Gastrocnemius medialis (tissue), 4 donors: Measurements from ENCODE around the gene MLIP.

Experiments used
- CTCF ChIP-seq, 5 experiments: fragments of 450-650 bp in 3 of 5; fragments of 200-600 bp in 2 of 5; sonication (generic) in 2 of 5; IDR thresholded peaks in 4 of 5; conservative IDR thresholded peaks in 1 of 5; 1 replicate in 4 of 5; 2 replicates in 1 of 5; pipeline ENCODE4 v1.5.1; 2016 to 2019; ENCODE audit warnings: antibody characterized with exemption in 5 of 5, mild to moderate bottlenecking in 3 of 5, moderate library complexity in 3 of 5
- POLR2A ChIP-seq, 2 donors: fragments of 450-650 bp; IDR thresholded peaks; one replicate each; pipeline ENCODE4 v1.6.1; 2017; ENCODE audit warnings: antibody characterized with exemption in 2 of 2, mild to moderate bottlenecking in 2 of 2, moderate library complexity in 2 of 2

- TF ChIP-seq CTCF (IDR thresholded peaks at IDR 0.05 in 4 of 5, conservative IDR thresholded peaks at IDR 0.05 in 1 of 5) = no peak
- TF ChIP-seq POLR2A (IDR thresholded peaks at IDR 0.05) = no peak
These were observed 24.8 kb upstream of the MLIP start for GRCh38 chr6:54086439-54086838.
